Endothelial cell of umbilical vein (primary cell): Measurements from ENCODE around the gene CREBL2. TPM values are rescaled to one million over a fixed set of nuclear protein-coding genes. Genes with fewer than 3 reads are reported as not detected.

Source experiments
- BruUV-seq: library from RNA; stranded (reverse); fragments of 400-500 nt; replicated peaks from 2 replicates; lab custom pipeline; 2021; lab: Mats Ljungman, UMichigan
- CTCF ChIA-PET: fragments of 300-600, 350-600 bp; sonication (Branson Sonifier 250); formaldehyde crosslinking; loops from one replicate; lab custom pipeline; 2021; ENCODE audit warnings: antibody characterized with exemption, inconsistent platforms; lab: Charles Lee
- POLR2A ChIA-PET: fragments of 300-600, 350-600 bp; sonication (Branson Sonifier 250); formaldehyde crosslinking; loops from one replicate; lab custom pipeline; 2021; ENCODE audit warnings: antibody characterized with exemption, inconsistent platforms; lab: Charles Lee
- DNase-seq: peaks from one replicate; pipeline ENCODE4 v3.0.0-alpha.2; 2011; ENCODE audit warnings: low read depth, low spot score
- FAIRE-seq: peaks from 2 replicates; lab custom pipeline; 2011; peaks lifted over from hg19 to GRCh38; lab: Jason Lieb, UNC
- H2AFZ ChIP-seq: 2 replicates; pipeline ENCODE4 v1.6.0; 2012; ENCODE audit warnings: low read depth, low read length, control low read depth, inconsistent platforms
- H3K27ac ChIP-seq: 2 replicates; pipeline ENCODE4 v1.5.1; 2011; ENCODE audit warnings: low read depth, mild to moderate bottlenecking, control low read depth, low read length, moderate library complexity; ENCODE audit not compliant: insufficient read depth
- H3K27me3 ChIP-seq, 2 experiments: 2 replicates each; pipeline versions ENCODE4 v1.6.0 to v1.6.1; 2011; ENCODE audit warnings: low read length in 2 of 2, mixed read lengths in 1 of 2; ENCODE audit not compliant: control insufficient read depth in 2 of 2, insufficient read depth in 2 of 2
- H3K36me3 ChIP-seq, 2 experiments: 2 replicates in 1 of 2; 3 replicates in 1 of 2; pipeline ENCODE4 v1.5.1; 2011; ENCODE audit warnings: low read length in 2 of 2, mild to moderate bottlenecking in 1 of 2, moderate library complexity in 1 of 2; ENCODE audit not compliant: control insufficient read depth in 2 of 2, insufficient read depth in 2 of 2; ENCODE audit errors: extremely low read depth in 1 of 2
- H3K4me1 ChIP-seq: 3 replicates; pipeline ENCODE4 v1.5.1; 2011; ENCODE audit warnings: mild to moderate bottlenecking, low read length; ENCODE audit not compliant: control insufficient read depth, insufficient read depth; ENCODE audit errors: extremely low read depth
- H3K4me2 ChIP-seq: 2 replicates; pipeline ENCODE4 v1.6.1; 2011; ENCODE audit warnings: low read length, control low read depth, mixed read lengths; ENCODE audit not compliant: insufficient read depth
- H3K4me3 ChIP-seq, 3 experiments: fragments of 200-600 bp in 1 of 3; sonication (generic), shearing (Covaris generic) in 1 of 3; replicated peaks in 1 of 3; 2 replicates each; pipeline ENCODE4 v1.5.1; 2011 to 2016; ENCODE audit warnings: control low read depth in 3 of 3, low read length in 3 of 3, mild to moderate bottlenecking in 2 of 3, inconsistent platforms in 1 of 3, low read depth in 1 of 3, moderate library complexity in 1 of 3; ENCODE audit not compliant: insufficient read depth in 1 of 3
- H3K79me2 ChIP-seq: 2 replicates; pipeline ENCODE4 v1.6.0; 2012; ENCODE audit warnings: low read length, inconsistent platforms; ENCODE audit not compliant: control insufficient read depth, insufficient read depth
- H3K9ac ChIP-seq: replicated peaks from 2 replicates; pipeline ENCODE3; 2011; ENCODE audit warnings: low read length, control low read depth; ENCODE audit not compliant: insufficient read depth; ENCODE audit errors: extremely low read depth
- H3K9me1 ChIP-seq: replicated peaks from 3 replicates; pipeline ENCODE4 v1.6.0; 2011; ENCODE audit warnings: mild to moderate bottlenecking, low read length; ENCODE audit not compliant: control insufficient read depth, insufficient read depth; ENCODE audit errors: extremely low read depth
- H3K9me3 ChIP-seq: replicated peaks from 2 replicates; pipeline ENCODE4 v1.5.1; 2012; ENCODE audit warnings: low read length, inconsistent platforms; ENCODE audit not compliant: control insufficient read depth, insufficient read depth
- H4K20me1 ChIP-seq: replicated peaks from 2 replicates; pipeline ENCODE3; 2011; ENCODE audit warnings: mild to moderate bottlenecking, low read length; ENCODE audit not compliant: control insufficient read depth, insufficient read depth; ENCODE audit errors: extremely low read depth
- EZH2 ChIP-seq: IDR thresholded peaks from 2 replicates; pipeline ENCODE4 v1.6.1; 2012; ENCODE audit warnings: borderline replicate concordance, low read depth, mild to moderate bottlenecking, moderate library complexity, low read length, inconsistent platforms; ENCODE audit not compliant: severe bottlenecking
- FOS ChIP-seq: IDR thresholded peaks from 2 replicates; pipeline ENCODE4 v1.6.1; 2011; ENCODE audit warnings: mild to moderate bottlenecking, low read length, moderate library complexity, borderline replicate concordance; ENCODE audit not compliant: insufficient read depth
- GATA2 ChIP-seq: IDR thresholded peaks from 2 replicates; pipeline ENCODE4 v1.7.0; 2011; ENCODE audit warnings: low read depth, mild to moderate bottlenecking, moderate library complexity, mixed read lengths, low read length; ENCODE audit not compliant: insufficient read length, insufficient read depth
- JUN ChIP-seq: IDR thresholded peaks from 2 replicates; pipeline ENCODE4 v1.6.1; 2011; ENCODE audit warnings: borderline replicate concordance, low read depth; ENCODE audit not compliant: insufficient read length, insufficient read depth
- MYC ChIP-seq: IDR thresholded peaks from one replicate; pipeline ENCODE4 v1.6.1; 2011; ENCODE audit warnings: mild to moderate bottlenecking, low read depth, low read length
- POLR2A ChIP-seq: IDR thresholded peaks from 2 replicates; pipeline ENCODE4 v1.6.1; 2012; ENCODE audit warnings: low read depth, mild to moderate bottlenecking, control low read depth, low read length
- POLR2AphosphoS5 ChIP-seq: IDR thresholded peaks from 2 replicates; pipeline ENCODE4 v1.6.1; 2012; ENCODE audit warnings: low read depth, mild to moderate bottlenecking, control low read depth, low read length, moderate library complexity; ENCODE audit not compliant: insufficient read depth
- dilution Hi-C: fragments of 300-500 bp; cut with MboI; formaldehyde crosslinking; loops from one replicate; pipeline ENCODE4 v1.15.0; 2019; ENCODE audit warnings: low sequenced_read_pairs; ENCODE audit not compliant: extremely low pct_ligation_motif_present
- intact Hi-C: fragments of 100-400 bp; cut with micrococcal nuclease; formaldehyde crosslinking; loops from one replicate; pipeline ENCODE4 v1.10.0; 2022
- polyA plus RNA-seq, 4 experiments: library from polyadenylated mRNA; depleted of rRNA in 3 of 4; stranded (reverse) in 3 of 4; unstranded in 1 of 4; fragments of >200 nt; gene quantifications; 2 replicates each; pipeline versions ENCODE4 v1.2.1 to v1.2.3, GENCODE V29; 2011 to 2012; ENCODE audit warnings: missing spikeins in 1 of 4
- total RNA-seq: library from RNA; stranded (reverse); gene quantifications from 2 replicates; pipeline ENCODE4 v1.2.3, GENCODE V29; 2021
- TF ChIP-seq, protein P1 (sequence below): IDR thresholded peaks from 2 replicates; pipeline ENCODE4 v1.6.1; 2011; ENCODE audit not compliant: insufficient read depth, insufficient read length
- TF ChIP-seq, protein P2 (sequence below), 2 donors: IDR thresholded peaks; 1 replicate in 1 of 2; 2 replicates in 1 of 2; pipeline ENCODE4 v1.5.1; 2011; ENCODE audit warnings: low read length in 2 of 2, mild to moderate bottlenecking in 2 of 2, moderate library complexity in 2 of 2, control low read depth in 1 of 2, inconsistent platforms in 1 of 2, low read depth in 1 of 2; ENCODE audit not compliant: insufficient read depth in 1 of 2; ENCODE audit errors: extremely low read depth in 1 of 2

CREBL2 gene
- total and polyA plus RNA-seq, 2 donors (not counting 3 experiments of a cell fraction or from before 2014, with no cell fraction given) = 10.5 to 19.4 TPM

DNA sequence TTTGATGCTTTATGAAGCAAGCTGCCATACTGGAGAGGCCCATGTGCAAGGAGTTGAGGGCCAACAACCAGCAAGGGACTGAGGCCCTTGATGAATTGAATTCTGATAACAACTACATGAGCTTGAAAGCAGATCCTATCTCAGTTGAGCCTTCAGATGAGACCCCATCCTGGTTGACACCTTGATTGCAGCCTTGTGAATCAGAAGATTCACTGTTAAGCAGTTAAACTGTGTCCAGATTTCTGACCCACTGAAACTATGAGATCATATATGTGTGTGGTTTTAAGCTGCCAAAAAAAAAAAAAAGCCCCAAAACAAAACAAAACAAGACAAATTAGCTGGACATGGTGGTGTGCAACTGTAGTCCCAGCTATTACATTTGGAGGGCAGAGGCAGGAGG lies 42.2 kb downstream of the CREBL2 start:
- no peaks in the 10 kb centered on the region for H3K9me1 ChIP-seq
- TF ChIP-seq GATA2 (no peak), FOS (no peak), JUN (no peak), MYC (no peak), EZH2 (no peak), POLR2A (no peak), POLR2AphosphoS5 (no peak)
- TF ChIP-seq, protein P1, sequence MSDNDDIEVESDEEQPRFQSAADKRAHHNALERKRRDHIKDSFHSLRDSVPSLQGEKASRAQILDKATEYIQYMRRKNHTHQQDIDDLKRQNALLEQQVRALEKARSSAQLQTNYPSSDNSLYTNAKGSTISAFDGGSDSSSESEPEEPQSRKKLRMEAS = no peak
- TF ChIP-seq, protein P2, sequence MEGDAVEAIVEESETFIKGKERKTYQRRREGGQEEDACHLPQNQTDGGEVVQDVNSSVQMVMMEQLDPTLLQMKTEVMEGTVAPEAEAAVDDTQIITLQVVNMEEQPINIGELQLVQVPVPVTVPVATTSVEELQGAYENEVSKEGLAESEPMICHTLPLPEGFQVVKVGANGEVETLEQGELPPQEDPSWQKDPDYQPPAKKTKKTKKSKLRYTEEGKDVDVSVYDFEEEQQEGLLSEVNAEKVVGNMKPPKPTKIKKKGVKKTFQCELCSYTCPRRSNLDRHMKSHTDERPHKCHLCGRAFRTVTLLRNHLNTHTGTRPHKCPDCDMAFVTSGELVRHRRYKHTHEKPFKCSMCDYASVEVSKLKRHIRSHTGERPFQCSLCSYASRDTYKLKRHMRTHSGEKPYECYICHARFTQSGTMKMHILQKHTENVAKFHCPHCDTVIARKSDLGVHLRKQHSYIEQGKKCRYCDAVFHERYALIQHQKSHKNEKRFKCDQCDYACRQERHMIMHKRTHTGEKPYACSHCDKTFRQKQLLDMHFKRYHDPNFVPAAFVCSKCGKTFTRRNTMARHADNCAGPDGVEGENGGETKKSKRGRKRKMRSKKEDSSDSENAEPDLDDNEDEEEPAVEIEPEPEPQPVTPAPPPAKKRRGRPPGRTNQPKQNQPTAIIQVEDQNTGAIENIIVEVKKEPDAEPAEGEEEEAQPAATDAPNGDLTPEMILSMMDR (IDR thresholded peaks at IDR 0.05; ENCODE audit: extremely low read depth in 1 of 2, insufficient read depth in 1 of 2, low read depth in 1 of 2, low read length in 2 of 2) = no peak
- no peak for DNase-seq
- no peak for FAIRE-seq
- no peak overlapping the region for H3K9ac ChIP-seq
- dilution Hi-C loops = no loop called here
- no peaks in the 10 kb centered on the region for H4K20me1 ChIP-seq
- H3K36me3 ChIP-seq = no peaks in the 10 kb centered on the region
- H3K4me1 ChIP-seq = no peaks in the 10 kb centered on the region
- ChIA-PET POLR2A (interaction anchor here (0.5 kb wide), 1 partner anchor 209 kb away, joined by 4 read pairs; no protein-coding TSS in a partner anchor), CTCF (interaction anchor here (0.8 to 6.1 kb wide), 5 partner anchors 61 to 296 kb away, joined by 3 to 54 read pairs (median 8); partner anchors contain the start of gene DUSP16)
- H3K27ac ChIP-seq = no peak overlapping the region
- H3K4me2 ChIP-seq = no peak overlapping the region
- no peak overlapping the region for H3K4me3 ChIP-seq
- no peaks in the 10 kb centered on the region for H3K9me3 ChIP-seq
- intact Hi-C loops = no loop called here
- H3K79me2 ChIP-seq = no peaks in the 10 kb centered on the region
- H3K27me3 ChIP-seq = peaks cover 4 to 5% of the 10 kb centered on the region in 2 experiments
- no peak overlapping the region for H2AFZ ChIP-seq
- BruUV-seq = no TSS peak
